HL-60 (cell line): ENCODE data around the gene NVL.

ENCODE experiments used
- DNase-seq, 2 experiments: peaks; one replicate each; pipeline ENCODE4 v3.0.0-alpha.2; 2010 to 2020; ENCODE audit warnings: low read depth in 1 of 2, low spot score in 1 of 2
- H3K27ac ChIP-seq: fragments of 250-450 bp; sonication (Bioruptor Pico); replicated peaks from 2 replicates; pipeline ENCODE4 v1.5.1; 2020; ENCODE audit warnings: mild to moderate bottlenecking, moderate library complexity
- H3K27me3 ChIP-seq: fragments of 250-450 bp; sonication (Bioruptor Pico); 2 replicates; pipeline ENCODE4 v1.5.1; 2021; ENCODE audit warnings: mild to moderate bottlenecking, moderate library complexity; ENCODE audit not compliant: insufficient read depth, poor library complexity, severe bottlenecking
- H3K4me3 ChIP-seq: replicated peaks from 2 replicates; pipeline ENCODE4 v1.5.1; 2011; ENCODE audit warnings: mild to moderate bottlenecking, control low read depth, low read length; ENCODE audit not compliant: insufficient read depth
- CTCF ChIP-seq: IDR thresholded peaks from one replicate; pipeline ENCODE4 v1.5.1; 2011; ENCODE audit warnings: low read length, control low read depth, inconsistent platforms; ENCODE audit not compliant: insufficient read depth
- GABPA ChIP-seq: IDR thresholded peaks from 2 replicates; pipeline ENCODE4 v1.6.1; 2012; ENCODE audit warnings: low read depth
- POLR2AphosphoS5 ChIP-seq: IDR thresholded peaks from 2 replicates; pipeline ENCODE4 v1.6.1; 2012; ENCODE audit warnings: low read depth
- REST ChIP-seq: IDR thresholded peaks from 2 replicates; pipeline ENCODE4 v1.6.1; 2012; ENCODE audit warnings: low read depth; ENCODE audit not compliant: insufficient replicate concordance
- SPI1 ChIP-seq: IDR thresholded peaks from 2 replicates; pipeline ENCODE4 v1.6.1; 2012; ENCODE audit warnings: low read depth, mild to moderate bottlenecking, borderline replicate concordance

NVL gene

DNA sequence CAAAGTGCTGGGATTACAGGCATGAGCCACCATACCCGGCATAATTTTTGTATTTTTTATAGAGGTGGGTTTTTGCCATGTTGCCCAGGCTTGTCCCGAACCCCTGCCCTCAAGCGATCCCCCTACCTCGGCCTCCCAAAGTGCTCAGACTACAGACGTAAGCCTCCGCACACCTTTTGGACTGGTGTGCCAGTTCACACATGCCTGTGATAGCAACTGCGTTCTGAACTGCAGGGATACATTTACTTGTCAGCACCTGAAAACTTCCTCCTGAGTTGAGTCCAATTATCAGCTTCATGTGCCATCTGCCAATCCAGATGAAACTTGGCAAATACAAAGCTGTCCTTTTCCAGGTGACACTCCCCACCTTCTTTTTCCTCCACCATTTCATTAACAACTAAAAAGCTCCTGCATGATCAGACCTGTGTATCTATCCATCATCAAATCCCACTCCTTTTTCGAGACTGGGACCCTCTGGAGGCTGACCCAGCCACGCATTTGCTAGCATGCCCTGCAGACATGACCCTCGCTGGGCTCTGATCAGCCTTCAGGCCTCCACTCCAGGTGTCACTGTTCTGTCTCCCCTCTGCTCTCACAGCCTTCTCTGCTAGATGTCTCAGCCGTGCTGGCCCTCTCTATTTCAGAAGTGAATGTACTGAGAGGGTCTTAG is 149.1 kb downstream of the NVL start:
- TF ChIP-seq CTCF (no peak), SPI1 (no peak), GABPA (no peak), REST (no peak), POLR2AphosphoS5 (no peak)
- no peak overlapping the region for H3K4me3 ChIP-seq
- no peak overlapping the region; the same call in 1 of the 2 replicates for H3K27ac ChIP-seq
- no peaks in the 10 kb centered on the region for H3K27me3 ChIP-seq
- no peak for DNase-seq

GRCh38 chr1:224178894-224179293 is 151.1 kb downstream of the NVL start:
- Histone ChIP-seq H3K4me3 (no peak overlapping the region), H3K27me3 (no peaks in the 10 kb centered on the region), H3K27ac (no peak overlapping the region)
- DNase-seq = no peak
- no peak for TF ChIP-seq POLR2AphosphoS5
- no peak for TF ChIP-seq CTCF
- TF ChIP-seq SPI1 = no peak
- TF ChIP-seq REST = no peak
- no peak for TF ChIP-seq GABPA

- Histone ChIP-seq H3K27ac (no peak overlapping the region), H3K27me3 (no peaks in the 10 kb centered on the region), H3K4me3 (no peak overlapping the region)
- TF ChIP-seq POLR2AphosphoS5 = no peak
- TF ChIP-seq SPI1 = no peak
- TF ChIP-seq CTCF = no peak
- no peak for TF ChIP-seq REST
- TF ChIP-seq GABPA = no peak
- DNase-seq = no peak
Observed at GRCh38 chr1:224177356-224177999, 152.5 kb downstream of the NVL start.
